NOMO-1 treated with dmso at 0.1 percent for 144 hours (cell line): ENCODE results near the gene CMTM5.
"Not testable (repeated sequence)": the region's sequence is repeated elsewhere in the genome, so short reads cannot be mapped to it uniquely, and the experiment has no call there.

Experiments
- DNase-seq: peaks from one replicate; lab custom pipeline; 2025; ENCODE audit not compliant: unreplicated experiment; lab: John Stamatoyannopoulos, UW

Gene CMTM5

GRCh38 chr14:23411563-23412525 is 35.0 kb downstream of the CMTM5 start:
- no peak for DNase-seq

GRCh38 chr14:23413681-23414080 is 36.8 kb downstream of the CMTM5 start:
- no peak for DNase-seq

GRCh38 chr14:23414254-23414653 is 37.4 kb downstream of the CMTM5 start:
- DNase-seq = no peak

- DNase-seq = no peak
Measured at GRCh38 chr14:23414906-23415820, 38.3 kb downstream of the CMTM5 start.

- DNase-seq = no peak
Measured at GRCh38 chr14:23415821-23416778, 39.3 kb downstream of the CMTM5 start.

- no peak for DNase-seq
Measured at GRCh38 chr14:23416801-23417200, 40.0 kb downstream of the CMTM5 start.

- DNase-seq = not testable (repeated sequence)
Measured at GRCh38 chr14:23417269-23417668, 40.4 kb downstream of the CMTM5 start.

- DNase-seq = no peak
Measured at GRCh38 chr14:23418021-23418420, 41.2 kb downstream of the CMTM5 start.

- DNase-seq = not testable (repeated sequence)
Measured at GRCh38 chr14:23419646-23420045, 42.8 kb downstream of the CMTM5 start.

- no peak for DNase-seq
Measured at GRCh38 chr14:23421594-23421993, 44.7 kb downstream of the CMTM5 start.

- no peak for DNase-seq
Measured at GRCh38 chr14:23423657-23424056, 46.8 kb downstream of the CMTM5 start.

- DNase-seq = no peak
Measured at GRCh38 chr14:23425169-23425568, 48.3 kb downstream of the CMTM5 start.

GRCh38 chr14:23425798-23426197 is 49.0 kb downstream of the CMTM5 start:
- not testable (repeated sequence) for DNase-seq

GRCh38 chr14:23428686-23429495 is 52.0 kb downstream of the CMTM5 start:
- DNase-seq = no peak
